ENCODE results near the gene NOMO2. TPM values are rescaled to one million over a fixed set of nuclear protein-coding genes. Genes with fewer than 3 reads are reported as not detected.
"Not testable (repeated sequence)": the region's sequence is repeated elsewhere in the genome, so short reads cannot be mapped to it uniquely, and the experiment has no call there.

Gene NOMO2
- total RNA-seq, 1 experiment from 2014 or later: 234 TPM

- H3K36me3 Mint-ChIP-seq (ENCODE audit: insufficient read depth, unreplicated experiment); intact Hi-C loops (cut with micrococcal nuclease; ENCODE audit: unreplicated experiment); CTCF ChIA-PET; H3K4me3 Mint-ChIP-seq (ENCODE audit: low read depth, unreplicated experiment); H3K27ac Mint-ChIP-seq (ENCODE audit: unreplicated experiment); H3K4me1 Mint-ChIP-seq (ENCODE audit: low read depth, unreplicated experiment); DNase-seq; H3K9me3 Mint-ChIP-seq (ENCODE audit: low read depth, unreplicated experiment); BruUV-seq (replicated peaks); H3K27me3 Mint-ChIP-seq (ENCODE audit: unreplicated experiment): not testable (repeated sequence)
These were observed 8.8 kb upstream of the NOMO2 start for GRCh38 chr16:18570529-18571306.

GRCh38 chr16:18560416-18561220 lies 1.3 kb downstream of the NOMO2 start:
- H3K27me3 Mint-ChIP-seq (ENCODE audit: unreplicated experiment); intact Hi-C loops (cut with micrococcal nuclease; ENCODE audit: unreplicated experiment); CTCF ChIA-PET; H3K4me1 Mint-ChIP-seq (ENCODE audit: low read depth, unreplicated experiment); H3K9me3 Mint-ChIP-seq (ENCODE audit: low read depth, unreplicated experiment); H3K27ac Mint-ChIP-seq (ENCODE audit: unreplicated experiment): not testable (repeated sequence)
- Mint-ChIP-seq H3K4me3 (ENCODE audit: low read depth, unreplicated experiment) (peak overlapping the region; percentile 68), H3K36me3 (ENCODE audit: insufficient read depth, unreplicated experiment) (peaks cover 10% of the 10 kb centered on the region)
- peak; percentile 25 for DNase-seq
- BruUV-seq (replicated peaks): TSS peak; percentile 31

GRCh38 chr16:18553671-18554070 lies 8.2 kb downstream of the NOMO2 start:
- H3K27me3 Mint-ChIP-seq (ENCODE audit: unreplicated experiment); H3K36me3 Mint-ChIP-seq (ENCODE audit: insufficient read depth, unreplicated experiment); DNase-seq; CTCF ChIA-PET; H3K4me3 Mint-ChIP-seq (ENCODE audit: low read depth, unreplicated experiment); H3K4me1 Mint-ChIP-seq (ENCODE audit: low read depth, unreplicated experiment); H3K9me3 Mint-ChIP-seq (ENCODE audit: low read depth, unreplicated experiment); intact Hi-C loops (cut with micrococcal nuclease; ENCODE audit: unreplicated experiment); H3K27ac Mint-ChIP-seq (ENCODE audit: unreplicated experiment); BruUV-seq (replicated peaks): not testable (repeated sequence)

- H3K36me3 Mint-ChIP-seq (ENCODE audit: insufficient read depth, unreplicated experiment); H3K9me3 Mint-ChIP-seq (ENCODE audit: low read depth, unreplicated experiment); H3K27me3 Mint-ChIP-seq (ENCODE audit: unreplicated experiment); H3K27ac Mint-ChIP-seq (ENCODE audit: unreplicated experiment); CTCF ChIA-PET; BruUV-seq (replicated peaks); H3K4me3 Mint-ChIP-seq (ENCODE audit: low read depth, unreplicated experiment); H3K4me1 Mint-ChIP-seq (ENCODE audit: low read depth, unreplicated experiment); intact Hi-C loops (cut with micrococcal nuclease; ENCODE audit: unreplicated experiment); DNase-seq: not testable (repeated sequence)
These were observed 14.5 kb downstream of the NOMO2 start for GRCh38 chr16:18547382-18547781.

GRCh38 chr16:18546853-18547252 lies 15.0 kb downstream of the NOMO2 start:
- H3K36me3 Mint-ChIP-seq (ENCODE audit: insufficient read depth, unreplicated experiment); CTCF ChIA-PET; H3K4me1 Mint-ChIP-seq (ENCODE audit: low read depth, unreplicated experiment); DNase-seq; H3K27me3 Mint-ChIP-seq (ENCODE audit: unreplicated experiment); BruUV-seq (replicated peaks); H3K9me3 Mint-ChIP-seq (ENCODE audit: low read depth, unreplicated experiment); H3K27ac Mint-ChIP-seq (ENCODE audit: unreplicated experiment); H3K4me3 Mint-ChIP-seq (ENCODE audit: low read depth, unreplicated experiment); intact Hi-C loops (cut with micrococcal nuclease; ENCODE audit: unreplicated experiment): not testable (repeated sequence)

- DNase-seq; H3K4me1 Mint-ChIP-seq (ENCODE audit: low read depth, unreplicated experiment); H3K4me3 Mint-ChIP-seq (ENCODE audit: low read depth, unreplicated experiment); H3K9me3 Mint-ChIP-seq (ENCODE audit: low read depth, unreplicated experiment); BruUV-seq (replicated peaks); H3K27ac Mint-ChIP-seq (ENCODE audit: unreplicated experiment); CTCF ChIA-PET; intact Hi-C loops (cut with micrococcal nuclease; ENCODE audit: unreplicated experiment); H3K27me3 Mint-ChIP-seq (ENCODE audit: unreplicated experiment); H3K36me3 Mint-ChIP-seq (ENCODE audit: insufficient read depth, unreplicated experiment): not testable (repeated sequence)
These were observed 17.4 kb downstream of the NOMO2 start for GRCh38 chr16:18544232-18545081.

- TSS peak; percentile 29 for BruUV-seq (replicated peaks)
- H3K4me3 Mint-ChIP-seq (ENCODE audit: low read depth, unreplicated experiment); H3K9me3 Mint-ChIP-seq (ENCODE audit: low read depth, unreplicated experiment); CTCF ChIA-PET; H3K4me1 Mint-ChIP-seq (ENCODE audit: low read depth, unreplicated experiment); DNase-seq; H3K27me3 Mint-ChIP-seq (ENCODE audit: unreplicated experiment); H3K27ac Mint-ChIP-seq (ENCODE audit: unreplicated experiment); H3K36me3 Mint-ChIP-seq (ENCODE audit: insufficient read depth, unreplicated experiment); intact Hi-C loops (cut with micrococcal nuclease; ENCODE audit: unreplicated experiment): not testable (repeated sequence)
These were observed 20.0 kb downstream of the NOMO2 start for GRCh38 chr16:18541912-18542311.

- H3K36me3 Mint-ChIP-seq (ENCODE audit: insufficient read depth, unreplicated experiment); intact Hi-C loops (cut with micrococcal nuclease; ENCODE audit: unreplicated experiment); DNase-seq; H3K4me1 Mint-ChIP-seq (ENCODE audit: low read depth, unreplicated experiment); BruUV-seq (replicated peaks); H3K27me3 Mint-ChIP-seq (ENCODE audit: unreplicated experiment); H3K27ac Mint-ChIP-seq (ENCODE audit: unreplicated experiment); H3K4me3 Mint-ChIP-seq (ENCODE audit: low read depth, unreplicated experiment); H3K9me3 Mint-ChIP-seq (ENCODE audit: low read depth, unreplicated experiment); CTCF ChIA-PET: not testable (repeated sequence)
These were observed 24.9 kb downstream of the NOMO2 start for GRCh38 chr16:18537004-18537403.

GRCh38 chr16:18535519-18536168 lies 26.3 kb downstream of the NOMO2 start:
- CTCF ChIA-PET; H3K27ac Mint-ChIP-seq (ENCODE audit: unreplicated experiment); H3K4me3 Mint-ChIP-seq (ENCODE audit: low read depth, unreplicated experiment); DNase-seq; H3K9me3 Mint-ChIP-seq (ENCODE audit: low read depth, unreplicated experiment); BruUV-seq (replicated peaks); H3K4me1 Mint-ChIP-seq (ENCODE audit: low read depth, unreplicated experiment); H3K27me3 Mint-ChIP-seq (ENCODE audit: unreplicated experiment); intact Hi-C loops (cut with micrococcal nuclease; ENCODE audit: unreplicated experiment); H3K36me3 Mint-ChIP-seq (ENCODE audit: insufficient read depth, unreplicated experiment): not testable (repeated sequence)
